ENCODE results near the gene HSD11B1L.

HSD11B1L gene

GRCh38 chr19:5645409-5645808, 35.4 kb upstream of the HSD11B1L start:
- H3K27ac ChIP-seq (ENCODE audit: low read depth, low read length), result no peak overlapping the region
- no peak overlapping the region for H3K4me3 ChIP-seq (ENCODE audit: low read depth, low read length)
- H3K36me3 ChIP-seq (ENCODE audit: control insufficient read depth, insufficient read depth, low read length), result peaks cover 85% of the 10 kb centered on the region
- no peaks in the 10 kb centered on the region for H3K4me1 ChIP-seq (ENCODE audit: control insufficient read depth, insufficient read depth, low read length)
- H3K9ac ChIP-seq (ENCODE audit: low read length), result no peak overlapping the region
- no peaks in the 10 kb centered on the region for H3K9me3 ChIP-seq (ENCODE audit: control insufficient read depth, insufficient read depth, low read depth, low read length)
- H3K27me3 ChIP-seq (ENCODE audit: control insufficient read depth, insufficient read depth, low read length), result no peaks in the 10 kb centered on the region

- Histone ChIP-seq H3K4me1 (ENCODE audit: control insufficient read depth, insufficient read depth, low read length) (no peaks in the 10 kb centered on the region), H3K36me3 (ENCODE audit: control insufficient read depth, insufficient read depth, low read length) (peaks cover 91% of the 10 kb centered on the region), H3K27me3 (ENCODE audit: control insufficient read depth, insufficient read depth, low read length) (no peaks in the 10 kb centered on the region), H3K9ac (ENCODE audit: low read length) (no peak overlapping the region), H3K4me3 (ENCODE audit: low read depth, low read length) (no peak overlapping the region), H3K27ac (ENCODE audit: low read depth, low read length) (no peak overlapping the region), H3K9me3 (ENCODE audit: control insufficient read depth, insufficient read depth, low read depth, low read length) (no peaks in the 10 kb centered on the region)
These were observed 34.1 kb upstream of the HSD11B1L start for GRCh38 chr19:5646703-5647102.

- Histone ChIP-seq H3K36me3 (ENCODE audit: control insufficient read depth, insufficient read depth, low read length) (peaks cover 91% of the 10 kb centered on the region), H3K9ac (ENCODE audit: low read length) (no peak overlapping the region), H3K4me1 (ENCODE audit: control insufficient read depth, insufficient read depth, low read length) (no peaks in the 10 kb centered on the region), H3K27ac (ENCODE audit: low read depth, low read length) (no peak overlapping the region), H3K9me3 (ENCODE audit: control insufficient read depth, insufficient read depth, low read depth, low read length) (no peaks in the 10 kb centered on the region), H3K27me3 (ENCODE audit: control insufficient read depth, insufficient read depth, low read length) (no peaks in the 10 kb centered on the region), H3K4me3 (ENCODE audit: low read depth, low read length) (no peak overlapping the region)
These were observed 32.4 kb upstream of the HSD11B1L start for GRCh38 chr19:5648464-5648863.

- Histone ChIP-seq H3K4me1 (ENCODE audit: control insufficient read depth, insufficient read depth, low read length) (no peaks in the 10 kb centered on the region), H3K4me3 (ENCODE audit: low read depth, low read length) (no peak overlapping the region), H3K27ac (ENCODE audit: low read depth, low read length) (no peak overlapping the region), H3K9me3 (ENCODE audit: control insufficient read depth, insufficient read depth, low read depth, low read length) (no peaks in the 10 kb centered on the region), H3K9ac (ENCODE audit: low read length) (no peak overlapping the region), H3K27me3 (ENCODE audit: control insufficient read depth, insufficient read depth, low read length) (no peaks in the 10 kb centered on the region), H3K36me3 (ENCODE audit: control insufficient read depth, insufficient read depth, low read length) (peaks cover 91% of the 10 kb centered on the region)
These were observed 29.5 kb upstream of the HSD11B1L start for GRCh38 chr19:5651361-5651760.

GRCh38 chr19:5652261-5652660, 28.6 kb upstream of the HSD11B1L start:
- Histone ChIP-seq H3K27ac (ENCODE audit: low read depth, low read length) (no peak overlapping the region), H3K9ac (ENCODE audit: low read length) (no peak overlapping the region), H3K4me1 (ENCODE audit: control insufficient read depth, insufficient read depth, low read length) (no peaks in the 10 kb centered on the region), H3K4me3 (ENCODE audit: low read depth, low read length) (no peak overlapping the region), H3K27me3 (ENCODE audit: control insufficient read depth, insufficient read depth, low read length) (no peaks in the 10 kb centered on the region), H3K9me3 (ENCODE audit: control insufficient read depth, insufficient read depth, low read depth, low read length) (no peaks in the 10 kb centered on the region), H3K36me3 (ENCODE audit: control insufficient read depth, insufficient read depth, low read length) (peaks cover 90% of the 10 kb centered on the region)

GRCh38 chr19:5654931-5655330, 25.9 kb upstream of the HSD11B1L start:
- no peak overlapping the region for H3K27ac ChIP-seq (ENCODE audit: low read depth, low read length)
- H3K36me3 ChIP-seq (ENCODE audit: control insufficient read depth, insufficient read depth, low read length), result peaks cover 94% of the 10 kb centered on the region
- no peaks in the 10 kb centered on the region for H3K4me1 ChIP-seq (ENCODE audit: control insufficient read depth, insufficient read depth, low read length)
- no peaks in the 10 kb centered on the region for H3K9me3 ChIP-seq (ENCODE audit: control insufficient read depth, insufficient read depth, low read depth, low read length)
- H3K9ac ChIP-seq (ENCODE audit: low read length), result no peak overlapping the region
- H3K27me3 ChIP-seq (ENCODE audit: control insufficient read depth, insufficient read depth, low read length), result no peaks in the 10 kb centered on the region
- no peak overlapping the region for H3K4me3 ChIP-seq (ENCODE audit: low read depth, low read length)

DNA sequence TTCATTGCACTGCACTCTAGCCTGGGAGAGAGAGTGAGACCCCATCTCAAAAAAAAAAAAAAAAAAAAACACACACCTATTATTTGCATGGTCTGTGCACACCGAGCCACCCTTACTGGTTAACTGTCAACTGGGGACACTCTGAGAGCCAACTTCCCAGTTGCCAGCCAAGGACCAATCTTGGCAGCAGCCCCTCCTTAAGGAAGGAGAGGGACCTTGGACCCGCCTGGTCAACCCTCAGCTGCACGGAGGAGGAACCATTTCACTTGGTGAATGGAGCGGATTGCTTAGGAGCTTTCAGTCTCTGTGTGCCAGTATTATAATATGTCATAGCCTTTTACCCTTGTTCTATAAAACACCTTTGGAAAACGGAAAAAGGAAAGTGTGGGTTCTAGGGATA, 25.4 kb upstream of the HSD11B1L start:
- Histone ChIP-seq H3K27ac (ENCODE audit: low read depth, low read length) (no peak overlapping the region), H3K4me1 (ENCODE audit: control insufficient read depth, insufficient read depth, low read length) (no peaks in the 10 kb centered on the region), H3K36me3 (ENCODE audit: control insufficient read depth, insufficient read depth, low read length) (peaks cover 94% of the 10 kb centered on the region), H3K9ac (ENCODE audit: low read length) (no peak overlapping the region), H3K27me3 (ENCODE audit: control insufficient read depth, insufficient read depth, low read length) (no peaks in the 10 kb centered on the region), H3K9me3 (ENCODE audit: control insufficient read depth, insufficient read depth, low read depth, low read length) (no peaks in the 10 kb centered on the region), H3K4me3 (ENCODE audit: low read depth, low read length) (no peak overlapping the region)

DNA sequence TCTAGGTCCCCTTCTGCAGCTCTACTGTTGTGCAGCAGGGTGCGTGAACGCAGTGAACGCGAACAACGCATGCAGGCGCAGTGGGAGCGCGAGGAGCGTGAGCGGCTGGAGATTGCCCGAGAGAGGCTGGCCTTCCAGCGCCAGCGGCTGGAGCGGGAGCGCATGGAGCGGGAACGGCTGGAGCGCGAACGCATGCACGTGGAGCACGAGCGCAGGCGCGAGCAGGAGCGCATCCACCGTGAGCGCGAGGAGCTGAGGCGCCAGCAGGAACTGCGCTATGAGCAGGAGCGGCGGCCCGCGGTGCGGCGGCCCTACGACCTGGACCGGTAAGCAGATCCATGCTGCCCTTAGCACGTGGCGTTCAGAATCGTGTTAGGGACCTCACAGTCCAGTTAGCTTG, 19.3 kb upstream of the HSD11B1L start:
- Histone ChIP-seq H3K9ac (ENCODE audit: low read length) (no peak overlapping the region), H3K9me3 (ENCODE audit: control insufficient read depth, insufficient read depth, low read depth, low read length) (no peaks in the 10 kb centered on the region), H3K27me3 (ENCODE audit: control insufficient read depth, insufficient read depth, low read length) (no peaks in the 10 kb centered on the region), H3K36me3 (ENCODE audit: control insufficient read depth, insufficient read depth, low read length) (peaks cover 94% of the 10 kb centered on the region), H3K27ac (ENCODE audit: low read depth, low read length) (no peak overlapping the region), H3K4me1 (ENCODE audit: control insufficient read depth, insufficient read depth, low read length) (no peaks in the 10 kb centered on the region), H3K4me3 (ENCODE audit: low read depth, low read length) (no peak overlapping the region)

DNA sequence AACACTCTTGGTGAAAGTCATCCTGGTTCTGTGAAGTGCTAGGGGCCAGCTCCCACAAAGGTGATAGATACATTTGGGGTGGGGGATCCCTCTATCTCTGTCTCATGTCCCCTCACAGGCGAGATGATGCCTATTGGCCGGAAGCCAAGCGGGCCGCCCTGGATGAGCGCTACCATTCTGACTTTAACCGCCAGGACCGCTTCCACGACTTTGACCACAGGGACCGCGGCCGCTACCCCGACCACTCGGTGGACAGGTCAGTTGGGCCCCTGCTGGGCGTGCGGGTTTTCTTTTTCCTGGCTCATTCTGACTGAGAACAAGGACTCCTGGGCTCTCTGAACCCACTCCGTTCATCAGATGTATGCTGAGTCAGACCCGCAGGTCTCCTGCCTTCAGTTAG, 16.9 kb upstream of the HSD11B1L start:
- Histone ChIP-seq H3K4me1 (ENCODE audit: control insufficient read depth, insufficient read depth, low read length) (peaks cover 11% of the 10 kb centered on the region), H3K4me3 (ENCODE audit: low read depth, low read length) (no peak overlapping the region), H3K9me3 (ENCODE audit: control insufficient read depth, insufficient read depth, low read depth, low read length) (no peaks in the 10 kb centered on the region), H3K36me3 (ENCODE audit: control insufficient read depth, insufficient read depth, low read length) (peaks cover 96% of the 10 kb centered on the region), H3K27me3 (ENCODE audit: control insufficient read depth, insufficient read depth, low read length) (no peaks in the 10 kb centered on the region), H3K27ac (ENCODE audit: low read depth, low read length) (no peak overlapping the region), H3K9ac (ENCODE audit: low read length) (no peak overlapping the region)

DNA sequence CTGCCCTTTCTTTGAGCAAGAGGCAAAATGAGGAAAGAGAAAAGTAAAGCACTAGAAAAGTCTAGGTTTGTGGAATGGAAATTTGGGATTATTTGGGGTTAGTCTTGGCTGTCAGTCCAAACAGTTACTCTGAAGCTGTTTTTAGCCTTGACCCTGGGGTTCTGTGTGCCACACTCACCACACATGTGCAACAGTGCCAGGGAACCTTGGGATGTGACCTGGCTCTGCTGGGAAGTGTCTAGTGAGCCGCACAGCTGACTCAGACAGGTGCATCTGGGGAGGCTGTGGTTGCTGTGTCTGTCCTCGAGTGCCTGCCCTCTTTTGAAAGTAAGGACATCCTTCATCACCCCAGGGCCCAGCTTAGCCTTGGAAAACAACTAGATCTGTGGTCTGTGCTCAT, 16.3 kb upstream of the HSD11B1L start:
- Histone ChIP-seq H3K4me1 (ENCODE audit: control insufficient read depth, insufficient read depth, low read length) (peaks cover 11% of the 10 kb centered on the region), H3K27me3 (ENCODE audit: control insufficient read depth, insufficient read depth, low read length) (no peaks in the 10 kb centered on the region), H3K9me3 (ENCODE audit: control insufficient read depth, insufficient read depth, low read depth, low read length) (no peaks in the 10 kb centered on the region), H3K27ac (ENCODE audit: low read depth, low read length) (no peak overlapping the region), H3K9ac (ENCODE audit: low read length) (no peak overlapping the region), H3K4me3 (ENCODE audit: low read depth, low read length) (no peak overlapping the region), H3K36me3 (ENCODE audit: control insufficient read depth, insufficient read depth, low read length) (peaks cover 97% of the 10 kb centered on the region)

- Histone ChIP-seq H3K27me3 (ENCODE audit: control insufficient read depth, insufficient read depth, low read length) (no peaks in the 10 kb centered on the region), H3K36me3 (ENCODE audit: control insufficient read depth, insufficient read depth, low read length) (peaks cover 88% of the 10 kb centered on the region), H3K27ac (ENCODE audit: low read depth, low read length) (no peak overlapping the region), H3K9ac (ENCODE audit: low read length) (no peak overlapping the region), H3K4me1 (ENCODE audit: control insufficient read depth, insufficient read depth, low read length) (peaks cover 11% of the 10 kb centered on the region), H3K9me3 (ENCODE audit: control insufficient read depth, insufficient read depth, low read depth, low read length) (no peaks in the 10 kb centered on the region), H3K4me3 (ENCODE audit: low read depth, low read length) (no peak overlapping the region)
These were observed 14.9 kb upstream of the HSD11B1L start for GRCh38 chr19:5665781-5666513.
